HG02981 (cell line): Measurements from ENCODE around the gene C1orf226.

Experiments
- ATAC-seq: cut with Tn5 transposase; IDR thresholded peaks from one replicate; pipeline ENCODE4 v1.9.1; 2021; ENCODE audit warnings: mild to moderate bottlenecking, moderate library complexity; ENCODE audit not compliant: unreplicated experiment

Gene C1orf226

GRCh38 chr1:162384116-162384515, 2.6 kb downstream of the C1orf226 start:
- no peak for ATAC-seq

GRCh38 chr1:162384601-162385279, 3.2 kb downstream of the C1orf226 start:
- no peak for ATAC-seq

GRCh38 chr1:162385280-162385623, 3.7 kb downstream of the C1orf226 start:
- no peak for ATAC-seq

- no peak for ATAC-seq
Observed at GRCh38 chr1:162385702-162386101, 4.2 kb downstream of the C1orf226 start.

GRCh38 chr1:162386292-162387225, 5.0 kb downstream of the C1orf226 start:
- ATAC-seq, result no peak

- no peak for ATAC-seq
Observed at GRCh38 chr1:162387226-162388082, 5.9 kb downstream of the C1orf226 start.

- ATAC-seq, result no peak
Observed at GRCh38 chr1:162388083-162388594, 6.6 kb downstream of the C1orf226 start.

- ATAC-seq, result no peak
Observed at GRCh38 chr1:162388615-162389014, 7.1 kb downstream of the C1orf226 start.

GRCh38 chr1:162389021-162389818, 7.7 kb downstream of the C1orf226 start:
- no peak for ATAC-seq

GRCh38 chr1:162389971-162390370, 8.4 kb downstream of the C1orf226 start:
- no peak for ATAC-seq

- no peak for ATAC-seq
Observed at GRCh38 chr1:162390396-162391185, 9.1 kb downstream of the C1orf226 start.

- peak; percentile 54 for ATAC-seq
Observed at GRCh38 chr1:162391790-162392563, 10.4 kb downstream of the C1orf226 start.

GRCh38 chr1:162396201-162396906, 14.8 kb downstream of the C1orf226 start:
- ATAC-seq, result no peak

- no peak for ATAC-seq
Observed at GRCh38 chr1:162397039-162397448, 15.5 kb downstream of the C1orf226 start.

- no peak for ATAC-seq
Observed at GRCh38 chr1:162397943-162398560, 16.5 kb downstream of the C1orf226 start.

GRCh38 chr1:162398999-162399580, 17.6 kb downstream of the C1orf226 start:
- no peak for ATAC-seq

- ATAC-seq, result no peak
Observed at GRCh38 chr1:162400790-162401355, 19.3 kb downstream of the C1orf226 start.
